K562 (cell line): ENCODE results near the gene B3GAT1. TPM values are rescaled to one million over a fixed set of nuclear protein-coding genes. Genes with fewer than 3 reads are reported as not detected.

Experiments
- ATAC-seq: fragments of 200-7000 bp; cut with Tn5 transposase; 3 replicates; pipeline ENCODE4 v1.9.1; 2020; ENCODE audit warnings: moderate library complexity
- BruUV-seq: library from RNA; stranded (reverse); fragments of 400-500 nt; replicated peaks from 2 replicates; lab custom pipeline; 2021; lab: Mats Ljungman, UMichigan
- CTCF ChIA-PET: fragments of 300-600 bp; formaldehyde crosslinking; extraction: SDS; loops from one replicate; lab custom pipeline; 2021; ENCODE audit warnings: low intra/inter-chr PET ratio; lab: Yijun Ruan, JAX
- POLR2A ChIA-PET: fragments of 300-600, 350-650 bp; sonication (Branson Sonifier 250); formaldehyde crosslinking; extraction: SDS; loops from one replicate; lab custom pipeline; 2021; ENCODE audit warnings: antibody characterized with exemption, inconsistent platforms; lab: Yijun Ruan, JAX
- DNase-seq, 4 experiments: peaks; one replicate each; pipeline versions ENCODE4 v3.0.0 to v3.0.0-alpha.2; 2011 to 2018; ENCODE audit warnings: low spot score in 3 of 4, mixed read lengths in 3 of 4; ENCODE audit errors: extremely low read depth in 1 of 4
- FAIRE-seq: peaks from 2 replicates; lab custom pipeline; 2011; peaks lifted over from hg19 to GRCh38; lab: Jason Lieb, UNC
- H2AFZ ChIP-seq: 2 replicates; pipeline ENCODE4 v1.6.0; 2011; ENCODE audit warnings: low read depth, low read length, control low read depth, inconsistent platforms
- H3K27ac ChIP-seq: fragments of 200-600 bp; 3 replicates; pipeline ENCODE4 v1.8.0; 2011; ENCODE audit warnings: low read depth, mild to moderate bottlenecking, control low read depth, inconsistent platforms, low read length, moderate library complexity, mixed read lengths; ENCODE audit errors: extremely low read depth
- H3K27me3 ChIP-seq, 2 experiments: fragments of 300-600 bp in 1 of 2; 2 replicates in 1 of 2; 3 replicates in 1 of 2; pipeline versions ENCODE4 v1.6.0 to v1.8.0; 2011; ENCODE audit warnings: inconsistent platforms in 2 of 2, low read length in 2 of 2, mild to moderate bottlenecking in 1 of 2, mixed read lengths in 1 of 2, moderate library complexity in 1 of 2; ENCODE audit not compliant: control insufficient read depth in 2 of 2, insufficient read depth in 2 of 2
- H3K36me3 ChIP-seq: fragments of 300-600 bp; 3 replicates; pipeline ENCODE4 v1.8.0; 2011; ENCODE audit warnings: mild to moderate bottlenecking, low read length, inconsistent platforms; ENCODE audit not compliant: control insufficient read depth, insufficient read depth
- H3K4me1 ChIP-seq, 2 experiments: fragments of 200-600 bp in 1 of 2; replicated peaks in 1 of 2; 2 replicates in 1 of 2; 3 replicates in 1 of 2; pipeline versions ENCODE4 v1.5.1 to v1.8.0; 2011; ENCODE audit warnings: inconsistent platforms in 2 of 2, low read length in 2 of 2, mild to moderate bottlenecking in 1 of 2, mixed read lengths in 1 of 2, moderate library complexity in 1 of 2; ENCODE audit not compliant: control insufficient read depth in 2 of 2, insufficient read depth in 2 of 2
- H3K4me2 ChIP-seq: 2 replicates; pipeline ENCODE4 v1.6.1; 2011; ENCODE audit warnings: low read length, control low read depth, inconsistent platforms, mixed read lengths; ENCODE audit not compliant: insufficient read depth
- H3K4me3 ChIP-seq: fragments of 200-600 bp; sonication (generic), shearing (Covaris generic); 2 replicates; pipeline ENCODE4 v1.5.1; 2016; ENCODE audit warnings: control low read depth, inconsistent platforms
- H3K79me2 ChIP-seq: fragments of 200-600 bp; 3 replicates; pipeline ENCODE4 v1.8.0; 2011; ENCODE audit warnings: low read length, inconsistent platforms; ENCODE audit not compliant: control insufficient read depth, insufficient read depth
- H3K9ac ChIP-seq, 2 experiments: 2 replicates each; pipeline versions ENCODE4 v1.6.0 to v1.6.1; 2011; ENCODE audit warnings: low read depth in 2 of 2, low read length in 2 of 2, control low read depth in 1 of 2, inconsistent platforms in 1 of 2, mild to moderate bottlenecking in 1 of 2, mixed read lengths in 1 of 2; ENCODE audit not compliant: insufficient read depth in 1 of 2
- H3K9me1 ChIP-seq: one replicate; pipeline ENCODE4 v1.6.0; 2011; ENCODE audit warnings: inconsistent platforms, mild to moderate bottlenecking, low read length, moderate library complexity; ENCODE audit not compliant: control insufficient read depth, insufficient read depth
- H3K9me3 ChIP-seq: replicated peaks from 2 replicates; pipeline ENCODE4 v1.5.1; 2011; ENCODE audit warnings: low read depth, low read length, inconsistent platforms; ENCODE audit not compliant: control insufficient read depth, insufficient read depth
- H4K20me1 ChIP-seq: replicated peaks from 2 replicates; pipeline ENCODE4 v1.6.1; 2011; ENCODE audit warnings: low read length, inconsistent platforms, mixed read lengths; ENCODE audit not compliant: control insufficient read depth, insufficient read depth
- DMBX1 ChIP-seq: fragments of 250-450 bp; sonication (Bioruptor Pico); IDR thresholded peaks from 2 replicates; pipeline ENCODE4 v1.8.0; 2022; ENCODE audit warnings: inconsistent platforms, mild to moderate bottlenecking, moderate library complexity, borderline replicate concordance
- ESRRB ChIP-seq: fragments of 250-450 bp; sonication (Bioruptor Pico); IDR thresholded peaks from 2 replicates; pipeline ENCODE4 v1.5.0; 2020; ENCODE audit warnings: mild to moderate bottlenecking, moderate library complexity, borderline replicate concordance
- KDM5B ChIP-seq: fragments of 200-600 bp; sonication (generic); IDR thresholded peaks from 2 replicates; pipeline ENCODE4 v1.6.1; 2012; ENCODE audit warnings: low read depth, mild to moderate bottlenecking, moderate library complexity, low read length, control low read depth, inconsistent platforms; ENCODE audit not compliant: insufficient replicate concordance
- NR4A1 ChIP-seq, 2 experiments: fragments of 250-450 bp in 1 of 2; fragments of 450-650 bp in 1 of 2; sonication (Bioruptor Pico) in 1 of 2; IDR thresholded peaks; 2 replicates each; pipeline versions ENCODE4 v1.4.0 to v1.6.1; 2016 to 2020; ENCODE audit warnings: mild to moderate bottlenecking in 2 of 2, missing compliant biosample characterization in 1 of 2, missing genetic modification characterization in 1 of 2, moderate library complexity in 1 of 2
- XRCC4 ChIP-seq: IDR thresholded peaks from one replicate; pipeline ENCODE4 v1.6.1; 2011; ENCODE audit not compliant: insufficient read depth, insufficient read length; ENCODE audit errors: extremely low read depth
- ZNF436 ChIP-seq: fragments of 250-450, 450-650 bp; sonication (Bioruptor Pico); formaldehyde crosslinking; IDR thresholded peaks from 2 replicates; pipeline ENCODE4 v1.7.0; 2020; ENCODE audit warnings: mild to moderate bottlenecking
- ZNF766 ChIP-seq: fragments of 200-800 bp; sonication (Bioruptor generic); conservative IDR thresholded peaks from 2 replicates; pipeline ENCODE4 v1.6.1; 2016; ENCODE audit warnings: missing genetic modification characterization, missing compliant biosample characterization
- WGBS: fragments of 100-300 bp; shearing (Covaris generic); methylation state at CpG from one replicate; pipeline ENCODE4 v1.1.6; 2016; ENCODE audit warnings: low coverage, mixed read lengths; ENCODE audit not compliant: insufficient coverage; ENCODE audit errors: missing lambda C conversion rate; 5-methylcytosine and 5-hydroxymethylcytosine counted together
- in situ Hi-C: fragments of 300-500 bp; cut with MboI; formaldehyde crosslinking; loops from 4 replicates; pipeline ENCODE4 v1.15.0; 2018; ENCODE audit warnings: inconsistent platforms, mixed read lengths
- intact Hi-C: fragments of 100-400 bp; cut with micrococcal nuclease; formaldehyde crosslinking; loops from 2 replicates; pipeline ENCODE4 v1.14.2; 2022
- polyA plus RNA-seq, 8 experiments: library from polyadenylated mRNA; depleted of rRNA in 4 of 8; stranded (reverse) in 5 of 8; unstranded in 3 of 8; fragments of >200 nt; fragmentation: Nextera tagmentation in 2 of 8; fragmentation: Illumina TruSeq in 1 of 8; extraction: Ambion mirVana in 2 of 8; extraction: Trizol in 1 of 8; gene quantifications; 2 replicates each; pipeline versions ENCODE4 v1.2.1 to v1.2.3, GENCODE V29; 2011 to 2014; ENCODE audit warnings: inconsistent platforms in 1 of 8, missing spikeins in 1 of 8
- total RNA-seq, 7 experiments: library from RNA; depleted of rRNA in 6 of 7; stranded (reverse); fragments of >200 nt in 6 of 7; fragmentation: Illumina TruSeq in 2 of 7; extraction: Trizol in 2 of 7; gene quantifications; 2 replicates each; pipeline versions ENCODE4 v1.2.1 to v1.2.3, GENCODE V29; 2011 to 2021; ENCODE audit warnings: low replicate concordance in 1 of 7
- TF ChIP-seq, protein P1 (sequence below): fragments of 450-650 bp; formaldehyde crosslinking; IDR thresholded peaks from 2 replicates; pipeline ENCODE4 v1.4.0; 2022; ENCODE audit warnings: mild to moderate bottlenecking, moderate library complexity
- TF ChIP-seq, protein P2 (sequence below): IDR thresholded peaks from 2 replicates; pipeline ENCODE4 v1.6.1; 2014; ENCODE audit warnings: antibody characterized with exemption

The B3GAT1 gene
- total and polyA plus RNA-seq, 9 of the 15 experiments (the other 6 are each of a cell fraction or from before 2014, with no cell fraction given): 0.01 to 0.53 (median 0.14) TPM; not detected in 1

DNA sequence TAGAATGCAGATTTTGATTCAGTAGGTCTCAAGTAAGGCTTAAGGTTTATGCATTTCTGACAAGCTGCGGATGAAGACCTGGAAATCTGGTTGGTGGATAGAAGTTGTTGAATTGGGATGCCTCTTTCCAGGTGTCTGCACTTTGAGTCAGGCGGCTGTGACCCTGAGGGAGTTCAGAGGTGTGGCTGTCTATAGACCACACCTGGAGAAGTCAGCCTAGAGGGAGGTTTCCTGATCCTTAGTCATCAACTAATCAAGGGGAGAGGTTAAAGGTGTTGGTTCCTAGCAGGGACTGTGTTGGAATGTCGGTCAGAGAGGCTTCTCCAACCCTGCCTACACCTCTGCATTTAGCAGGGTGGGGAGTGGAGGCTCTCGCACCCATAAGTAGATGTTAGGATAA lies 72.3 kb downstream of the B3GAT1 start (continued):
- no peak for TF ChIP-seq NR4A1 (CRISPR knock-in tag; IDR thresholded peaks at IDR 0.05)
- no peak for TF ChIP-seq NR4A1 (tag; IDR thresholded peaks at IDR 0.05)
- no peak for TF ChIP-seq KDM5B
- TF ChIP-seq ESRRB (CRISPR knock-in tag): no peak
- TF ChIP-seq, protein P1, sequence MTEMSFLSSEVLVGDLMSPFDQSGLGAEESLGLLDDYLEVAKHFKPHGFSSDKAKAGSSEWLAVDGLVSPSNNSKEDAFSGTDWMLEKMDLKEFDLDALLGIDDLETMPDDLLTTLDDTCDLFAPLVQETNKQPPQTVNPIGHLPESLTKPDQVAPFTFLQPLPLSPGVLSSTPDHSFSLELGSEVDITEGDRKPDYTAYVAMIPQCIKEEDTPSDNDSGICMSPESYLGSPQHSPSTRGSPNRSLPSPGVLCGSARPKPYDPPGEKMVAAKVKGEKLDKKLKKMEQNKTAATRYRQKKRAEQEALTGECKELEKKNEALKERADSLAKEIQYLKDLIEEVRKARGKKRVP (CRISPR knock-in tag): no peak
- TF ChIP-seq XRCC4: no peak
- no peak for TF ChIP-seq DMBX1 (CRISPR knock-in tag)
- TF ChIP-seq, all 486 proteins: peak for 0

DNA sequence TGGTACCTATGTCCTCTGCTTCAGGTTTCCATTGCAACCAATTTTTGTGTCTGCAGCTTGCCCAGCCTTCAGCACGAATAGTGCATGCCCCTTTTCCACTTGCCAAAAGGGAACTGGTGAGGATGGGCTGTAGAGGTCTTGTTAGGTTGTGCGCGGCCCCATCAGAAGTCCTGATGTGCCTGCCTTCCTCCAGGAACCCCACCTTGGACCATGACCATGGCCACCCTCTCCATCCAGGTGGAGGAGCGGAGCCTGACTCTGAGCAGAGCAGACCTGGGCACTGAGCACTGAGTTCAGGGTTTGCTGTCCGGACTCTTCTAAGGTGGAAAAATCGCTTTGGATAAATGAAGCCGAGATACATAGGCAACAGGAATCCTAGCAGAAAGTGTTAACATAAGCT lies 73.4 kb downstream of the B3GAT1 start:
- Histone ChIP-seq H3K4me3 (no peak overlapping the region), H3K27ac (no peak overlapping the region), H3K9ac (0 out of 4 replicates have a peak overlapping the region, but pooled peaks of 1 of the 2 experiments have one; percentile 15)
- DNase-seq: no peak
- intact Hi-C loops: no loop called here
- TF ChIP-seq, protein P2, sequence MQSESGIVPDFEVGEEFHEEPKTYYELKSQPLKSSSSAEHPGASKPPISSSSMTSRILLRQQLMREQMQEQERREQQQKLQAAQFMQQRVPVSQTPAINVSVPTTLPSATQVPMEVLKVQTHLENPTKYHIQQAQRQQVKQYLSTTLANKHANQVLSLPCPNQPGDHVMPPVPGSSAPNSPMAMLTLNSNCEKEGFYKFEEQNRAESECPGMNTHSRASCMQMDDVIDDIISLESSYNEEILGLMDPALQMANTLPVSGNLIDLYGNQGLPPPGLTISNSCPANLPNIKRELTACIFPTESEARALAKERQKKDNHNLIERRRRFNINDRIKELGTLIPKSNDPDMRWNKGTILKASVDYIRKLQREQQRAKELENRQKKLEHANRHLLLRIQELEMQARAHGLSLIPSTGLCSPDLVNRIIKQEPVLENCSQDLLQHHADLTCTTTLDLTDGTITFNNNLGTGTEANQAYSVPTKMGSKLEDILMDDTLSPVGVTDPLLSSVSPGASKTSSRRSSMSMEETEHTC: no peak
- no peak for TF ChIP-seq ZNF766 (CRISPR knock-in tag)
- no peak for TF ChIP-seq ZNF436
- TF ChIP-seq, all 486 proteins: peak for 0
- Histone ChIP-seq H3K36me3 (no peaks in the 10 kb centered on the region), H3K79me2 (no peaks in the 10 kb centered on the region), H4K20me1 (no peaks in the 10 kb centered on the region), H3K4me1 (peaks cover 0 to 2% of the 10 kb centered on the region in 2 experiments; a peak in 2 of 5 replicates), H3K27me3 (no peaks in the 10 kb centered on the region; a peak in 1 of 5 replicates), H3K9me3 (no peaks in the 10 kb centered on the region), H3K9me1 (no peaks in the 10 kb centered on the region), H2AFZ (no peak overlapping the region), H3K4me2 (no peak overlapping the region)
- CTCF ChIA-PET: no interaction called here
- POLR2A ChIA-PET: no interaction called here
- FAIRE-seq (no peak), ATAC-seq (no peak)
- BruUV-seq: no TSS peak
- in situ Hi-C loops: no loop called here
- 79% methylated on average over 7 of the region's 7 CpGs for WGBS
